ENCODE measurements around the gene VSIG2. TPM values are rescaled to one million over a fixed set of nuclear protein-coding genes. Genes with fewer than 3 reads are reported as not detected.

VSIG2 gene
- total RNA-seq, 1 donor from 2014 or later, result 0.20 TPM

DNA sequence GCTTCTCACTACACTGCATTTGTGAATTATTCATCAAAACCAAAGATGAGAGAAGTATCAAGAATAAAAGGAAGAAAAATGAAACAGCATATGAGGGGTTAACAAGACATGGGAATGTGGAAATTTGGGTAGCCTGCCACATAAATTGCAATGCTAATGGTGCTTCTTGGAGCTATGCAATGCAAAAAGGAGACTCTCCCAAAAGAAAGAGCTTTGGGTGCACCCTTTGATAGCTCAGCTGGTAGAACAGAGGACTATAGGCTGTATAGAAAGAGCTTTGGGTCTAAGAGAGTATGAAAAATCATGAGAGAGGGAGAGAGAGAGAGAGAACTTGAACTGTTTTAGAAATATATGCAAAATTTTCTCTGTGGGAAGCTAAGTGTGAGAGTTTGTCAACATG, 52.0 kb downstream of the VSIG2 start:
- ChIA-PET CTCF (no interaction called here), POLR2A (no interaction called here)
- H3K4me3 Mint-ChIP-seq, result no peak overlapping the region
- H3K4me1 Mint-ChIP-seq, result peaks cover 7% of the 10 kb centered on the region
- ATAC-seq (ENCODE audit: low read depth) (no peak), DNase-seq (no peak)
- intact Hi-C loops (cut with micrococcal nuclease), result no loop called here
- H3K27ac Mint-ChIP-seq, result no peak overlapping the region
- peaks cover 8% of the 10 kb centered on the region for H3K27me3 Mint-ChIP-seq
- TF ChIP-seq, protein P1, sequence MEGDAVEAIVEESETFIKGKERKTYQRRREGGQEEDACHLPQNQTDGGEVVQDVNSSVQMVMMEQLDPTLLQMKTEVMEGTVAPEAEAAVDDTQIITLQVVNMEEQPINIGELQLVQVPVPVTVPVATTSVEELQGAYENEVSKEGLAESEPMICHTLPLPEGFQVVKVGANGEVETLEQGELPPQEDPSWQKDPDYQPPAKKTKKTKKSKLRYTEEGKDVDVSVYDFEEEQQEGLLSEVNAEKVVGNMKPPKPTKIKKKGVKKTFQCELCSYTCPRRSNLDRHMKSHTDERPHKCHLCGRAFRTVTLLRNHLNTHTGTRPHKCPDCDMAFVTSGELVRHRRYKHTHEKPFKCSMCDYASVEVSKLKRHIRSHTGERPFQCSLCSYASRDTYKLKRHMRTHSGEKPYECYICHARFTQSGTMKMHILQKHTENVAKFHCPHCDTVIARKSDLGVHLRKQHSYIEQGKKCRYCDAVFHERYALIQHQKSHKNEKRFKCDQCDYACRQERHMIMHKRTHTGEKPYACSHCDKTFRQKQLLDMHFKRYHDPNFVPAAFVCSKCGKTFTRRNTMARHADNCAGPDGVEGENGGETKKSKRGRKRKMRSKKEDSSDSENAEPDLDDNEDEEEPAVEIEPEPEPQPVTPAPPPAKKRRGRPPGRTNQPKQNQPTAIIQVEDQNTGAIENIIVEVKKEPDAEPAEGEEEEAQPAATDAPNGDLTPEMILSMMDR (IDR thresholded peaks at IDR 0.05), result no peak
- H3K36me3 Mint-ChIP-seq (ENCODE audit: low read depth), result peaks cover 3% of the 10 kb centered on the region
- peaks cover 11% of the 10 kb centered on the region for H3K9me3 Mint-ChIP-seq

DNA sequence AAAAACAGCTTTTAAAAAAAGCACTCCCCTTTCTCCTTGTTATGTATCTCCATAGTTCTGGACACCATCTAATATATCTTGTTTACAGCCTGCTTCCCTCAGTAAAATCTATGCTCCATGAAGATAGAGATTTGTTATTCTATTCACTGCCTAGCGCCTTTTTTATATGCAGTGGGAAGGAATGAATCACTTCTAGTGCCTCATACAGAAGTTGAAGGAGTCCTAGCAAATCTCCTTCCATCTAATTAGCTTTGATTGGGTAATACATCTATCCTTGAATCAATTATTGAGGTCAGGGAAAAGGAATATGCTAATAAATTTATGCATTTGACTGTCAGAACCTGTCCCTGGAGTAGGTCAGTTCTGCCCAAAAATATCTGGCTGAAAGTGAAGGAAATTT, 52.5 kb downstream of the VSIG2 start:
- H3K4me1 Mint-ChIP-seq, result peaks cover 7% of the 10 kb centered on the region
- TF ChIP-seq, protein P1 (IDR thresholded peaks at IDR 0.05), result no peak
- H3K27me3 Mint-ChIP-seq, result peaks cover 8% of the 10 kb centered on the region
- DNase-seq, result no peak
- ChIA-PET CTCF (interaction anchor here (0.6 kb wide), 1 partner anchor 62 kb away, joined by 3 read pairs; no protein-coding TSS in a partner anchor), POLR2A (no interaction called here)
- intact Hi-C loops (cut with micrococcal nuclease), result no loop called here
- no peak overlapping the region for H3K4me3 Mint-ChIP-seq
- no peak overlapping the region for H3K27ac Mint-ChIP-seq
- H3K36me3 Mint-ChIP-seq (ENCODE audit: low read depth), result peaks cover 3% of the 10 kb centered on the region
- peaks cover 11% of the 10 kb centered on the region for H3K9me3 Mint-ChIP-seq
- no peak for ATAC-seq (ENCODE audit: low read depth)

Other genes starting within 250 kb of the VSIG2 start
- not detected in 2 replicates for gene OR8B12, start 208.6 kb downstream of the VSIG2 start, total RNA-seq
- not detected in 2 replicates for gene OR8A1, start 182.3 kb downstream of the VSIG2 start, total RNA-seq
- gene PANX3, start 140.8 kb downstream of the VSIG2 start, total RNA-seq, result not detected in 2 replicates
- gene TBRG1, start 129.4 kb downstream of the VSIG2 start, total RNA-seq, result 43.7 and 54.6 TPM in 2 replicates
- gene SIAE, start 78.5 kb downstream of the VSIG2 start, total RNA-seq, result 2.6 and 3.4 TPM in 2 replicates
- gene SPA17, start 78.4 kb downstream of the VSIG2 start, total RNA-seq, result 1.2 and 1.6 TPM in 2 replicates
- gene NRGN, start 12.3 kb downstream of the VSIG2 start, total RNA-seq, result 0.69 and 1.0 TPM in 2 replicates
- 2.3 and 4.0 TPM in 2 replicates for gene ESAM, start 10.0 kb upstream of the VSIG2 start, total RNA-seq
- gene MSANTD2, start 48.2 kb upstream of the VSIG2 start, total RNA-seq, result 17.7 and 21.0 TPM in 2 replicates
- 1.0 and 1.5 TPM in 2 replicates for gene ROBO3, start 113.2 kb upstream of the VSIG2 start, total RNA-seq
- not detected in 2 replicates for gene ROBO4, start 145.6 kb upstream of the VSIG2 start, total RNA-seq
- gene HEPN1, start 167.0 kb upstream of the VSIG2 start, total RNA-seq, result not detected in 2 replicates
- not detected in 2 replicates for gene HEPACAM, start 183.8 kb upstream of the VSIG2 start, total RNA-seq
- gene CCDC15, start 201.9 kb upstream of the VSIG2 start, total RNA-seq, result 0.51 and 0.71 TPM in 2 replicates

Data from activated B cell treated with CpG ODN at 0.5 μM for 24 hours (primary cell).